Brain microvascular endothelial cell (primary cell): ENCODE data around the gene KRTAP4-4.
"Not testable (repeated sequence)": the region's sequence is repeated elsewhere in the genome, so short reads cannot be mapped to it uniquely, and the experiment has no call there.

Experiments
- DNase-seq: peaks from one replicate; pipeline ENCODE4 v3.0.0-alpha.2; 2020
- H3K27ac ChIP-seq: fragments of 250-450 bp; sonication (Bioruptor Pico); 2 replicates; pipeline ENCODE4 v1.5.1; 2020; ENCODE audit warnings: mild to moderate bottlenecking, moderate library complexity
- H3K27me3 ChIP-seq: fragments of 250-450 bp; sonication (Bioruptor Pico); replicated peaks from 2 replicates; pipeline ENCODE4 v1.5.1; 2020; ENCODE audit warnings: mild to moderate bottlenecking
- H3K36me3 ChIP-seq: fragments of 250-450 bp; sonication (Bioruptor Pico); replicated peaks from 2 replicates; pipeline ENCODE4 v1.5.1; 2020; ENCODE audit warnings: mild to moderate bottlenecking
- H3K4me3 ChIP-seq: 2 replicates; pipeline ENCODE4 v1.5.1; 2011; ENCODE audit warnings: low read depth, mild to moderate bottlenecking, control low read depth, low read length, moderate library complexity
- in situ Hi-C: cut with HindIII; loops from 2 replicates; pipeline ENCODE4 v1.10.0; 2017; ENCODE audit warnings: low sequenced_read_pairs, low pct_ligation_motif_present
- TF ChIP-seq, protein P1 (sequence below): IDR thresholded peaks from 2 replicates; pipeline ENCODE4 v1.5.1; 2011; ENCODE audit warnings: low read depth, mild to moderate bottlenecking, moderate library complexity, low read length, control low read depth, inconsistent platforms; ENCODE audit errors: missing control alignments

The KRTAP4-4 gene

GRCh38 chr17:41153856-41154255 is 6.7 kb downstream of the KRTAP4-4 start:
- no peak for DNase-seq
- Histone ChIP-seq H3K27me3 (no peaks in the 10 kb centered on the region), H3K4me3 (no peak overlapping the region), H3K27ac (no peak overlapping the region), H3K36me3 (no peaks in the 10 kb centered on the region)
- TF ChIP-seq, protein P1, sequence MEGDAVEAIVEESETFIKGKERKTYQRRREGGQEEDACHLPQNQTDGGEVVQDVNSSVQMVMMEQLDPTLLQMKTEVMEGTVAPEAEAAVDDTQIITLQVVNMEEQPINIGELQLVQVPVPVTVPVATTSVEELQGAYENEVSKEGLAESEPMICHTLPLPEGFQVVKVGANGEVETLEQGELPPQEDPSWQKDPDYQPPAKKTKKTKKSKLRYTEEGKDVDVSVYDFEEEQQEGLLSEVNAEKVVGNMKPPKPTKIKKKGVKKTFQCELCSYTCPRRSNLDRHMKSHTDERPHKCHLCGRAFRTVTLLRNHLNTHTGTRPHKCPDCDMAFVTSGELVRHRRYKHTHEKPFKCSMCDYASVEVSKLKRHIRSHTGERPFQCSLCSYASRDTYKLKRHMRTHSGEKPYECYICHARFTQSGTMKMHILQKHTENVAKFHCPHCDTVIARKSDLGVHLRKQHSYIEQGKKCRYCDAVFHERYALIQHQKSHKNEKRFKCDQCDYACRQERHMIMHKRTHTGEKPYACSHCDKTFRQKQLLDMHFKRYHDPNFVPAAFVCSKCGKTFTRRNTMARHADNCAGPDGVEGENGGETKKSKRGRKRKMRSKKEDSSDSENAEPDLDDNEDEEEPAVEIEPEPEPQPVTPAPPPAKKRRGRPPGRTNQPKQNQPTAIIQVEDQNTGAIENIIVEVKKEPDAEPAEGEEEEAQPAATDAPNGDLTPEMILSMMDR: no peak
- in situ Hi-C loops: no loop called here

- in situ Hi-C loops: no loop called here
- H3K4me3 ChIP-seq: no peak overlapping the region
- no peaks in the 10 kb centered on the region for H3K36me3 ChIP-seq
- TF ChIP-seq, protein P1: no peak
- H3K27me3 ChIP-seq: no peaks in the 10 kb centered on the region
- DNase-seq: no peak
- no peak overlapping the region for H3K27ac ChIP-seq
Observed at GRCh38 chr17:41151525-41151924, 9.0 kb downstream of the KRTAP4-4 start.

DNA sequence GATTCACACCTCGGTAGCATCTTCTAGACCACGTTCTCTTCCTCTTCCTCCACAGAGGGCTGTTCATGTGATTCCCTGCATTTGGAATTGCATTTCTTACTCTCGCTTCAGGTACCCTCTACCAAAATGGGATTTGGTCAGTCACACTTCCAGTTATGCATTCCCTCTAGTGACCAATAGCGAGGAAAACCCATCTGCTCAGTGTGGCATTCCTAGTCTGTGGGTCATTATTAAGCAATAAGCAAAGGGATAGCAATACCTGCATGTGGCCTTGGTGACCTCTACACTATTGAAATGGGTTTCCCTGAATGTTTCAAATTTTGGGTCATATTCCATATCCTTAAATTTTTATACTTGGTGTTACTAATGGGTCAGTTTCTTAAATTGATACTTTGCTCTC is 10.5 kb downstream of the KRTAP4-4 start:
- TF ChIP-seq, protein P1: no peak
- no peaks in the 10 kb centered on the region for H3K27me3 ChIP-seq
- no peak overlapping the region for H3K27ac ChIP-seq
- in situ Hi-C loops: no loop called here
- no peaks in the 10 kb centered on the region for H3K36me3 ChIP-seq
- no peak overlapping the region for H3K4me3 ChIP-seq
- no peak for DNase-seq

DNA sequence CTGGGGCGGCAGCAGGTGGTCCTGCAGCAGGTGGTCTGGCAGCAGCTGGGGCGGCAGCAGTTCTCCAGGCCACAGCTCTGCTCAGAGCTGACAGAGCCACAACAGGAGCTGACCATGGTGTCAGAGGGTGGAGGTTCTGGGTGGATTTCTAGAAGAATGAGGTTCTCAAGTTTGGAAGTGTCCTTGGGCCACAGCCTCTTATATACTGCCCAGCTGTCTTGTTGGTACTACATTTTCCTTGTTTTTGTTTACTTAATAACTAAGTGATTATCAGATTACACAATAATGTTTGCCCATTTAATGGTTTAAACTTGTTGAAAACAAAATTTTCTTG is 10.9 kb downstream of the KRTAP4-4 start, which contains the start of gene KRTAP4-5:
Gene KRTAP4-5, minus strand, starts transcription at position 174 of the 334 bp plus-strand sequence. Its CDS starts 58 bp downstream, at position 116.
- Histone ChIP-seq H3K27ac (no peak within 1 kb of the TSS), H3K36me3 (no peaks in the 10 kb centered on the region), H3K27me3 (no peaks in the 10 kb centered on the region), H3K4me3 (no peak within 1 kb of the TSS)
- in situ Hi-C loops: no loop called here
- no peak for DNase-seq
- TF ChIP-seq, protein P1: no peak

GRCh38 chr17:41148971-41149651 is 11.4 kb downstream of the KRTAP4-4 start:
- H3K36me3 ChIP-seq, DNase-seq, H3K27ac ChIP-seq, H3K27me3 ChIP-seq, in situ Hi-C loops, H3K4me3 ChIP-seq: not testable (repeated sequence)

- H3K27me3 ChIP-seq: no peaks in the 10 kb centered on the region
- no peaks in the 10 kb centered on the region for H3K36me3 ChIP-seq
- H3K27ac ChIP-seq: no peak overlapping the region
- in situ Hi-C loops: no loop called here
- H3K4me3 ChIP-seq: no peak overlapping the region
- TF ChIP-seq, protein P1: no peak
- DNase-seq: no peak
Observed at GRCh38 chr17:41147531-41148204, 12.9 kb downstream of the KRTAP4-4 start.
